ENCODE results near the gene PTGER4. TPM values are rescaled to one million over a fixed set of nuclear protein-coding genes. Genes with fewer than 3 reads are reported as not detected.

PTGER4 gene
- total RNA-seq, 1 donor from 2014 or later, result 8.0 TPM

- H3K27me3 Mint-ChIP-seq, result peaks cover 14% of the 10 kb centered on the region
- no peak for DNase-seq (ENCODE audit: extremely low spot score, unreplicated experiment)
- no peak overlapping the region for H3K27ac Mint-ChIP-seq
- TF ChIP-seq, protein P1, sequence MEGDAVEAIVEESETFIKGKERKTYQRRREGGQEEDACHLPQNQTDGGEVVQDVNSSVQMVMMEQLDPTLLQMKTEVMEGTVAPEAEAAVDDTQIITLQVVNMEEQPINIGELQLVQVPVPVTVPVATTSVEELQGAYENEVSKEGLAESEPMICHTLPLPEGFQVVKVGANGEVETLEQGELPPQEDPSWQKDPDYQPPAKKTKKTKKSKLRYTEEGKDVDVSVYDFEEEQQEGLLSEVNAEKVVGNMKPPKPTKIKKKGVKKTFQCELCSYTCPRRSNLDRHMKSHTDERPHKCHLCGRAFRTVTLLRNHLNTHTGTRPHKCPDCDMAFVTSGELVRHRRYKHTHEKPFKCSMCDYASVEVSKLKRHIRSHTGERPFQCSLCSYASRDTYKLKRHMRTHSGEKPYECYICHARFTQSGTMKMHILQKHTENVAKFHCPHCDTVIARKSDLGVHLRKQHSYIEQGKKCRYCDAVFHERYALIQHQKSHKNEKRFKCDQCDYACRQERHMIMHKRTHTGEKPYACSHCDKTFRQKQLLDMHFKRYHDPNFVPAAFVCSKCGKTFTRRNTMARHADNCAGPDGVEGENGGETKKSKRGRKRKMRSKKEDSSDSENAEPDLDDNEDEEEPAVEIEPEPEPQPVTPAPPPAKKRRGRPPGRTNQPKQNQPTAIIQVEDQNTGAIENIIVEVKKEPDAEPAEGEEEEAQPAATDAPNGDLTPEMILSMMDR (conservative IDR thresholded peaks at IDR 0.05), result no peak
- H3K36me3 Mint-ChIP-seq, result no peaks in the 10 kb centered on the region
- no peaks in the 10 kb centered on the region for H3K4me1 Mint-ChIP-seq (ENCODE audit: unreplicated experiment)
- H3K4me3 Mint-ChIP-seq, result no peak overlapping the region
- no peaks in the 10 kb centered on the region for H3K9me3 Mint-ChIP-seq
Observed at GRCh38 chr5:40665635-40666298, 13.9 kb upstream of the PTGER4 start.

GRCh38 chr5:40666657-40667056, 13.1 kb upstream of the PTGER4 start:
- peaks cover 19% of the 10 kb centered on the region for H3K27me3 Mint-ChIP-seq
- H3K9me3 Mint-ChIP-seq, result no peaks in the 10 kb centered on the region
- TF ChIP-seq, protein P1 (conservative IDR thresholded peaks at IDR 0.05), result no peak
- H3K4me1 Mint-ChIP-seq (ENCODE audit: unreplicated experiment), result no peaks in the 10 kb centered on the region
- H3K27ac Mint-ChIP-seq, result no peak overlapping the region
- no peak overlapping the region for H3K4me3 Mint-ChIP-seq
- H3K36me3 Mint-ChIP-seq, result no peaks in the 10 kb centered on the region
- DNase-seq (ENCODE audit: extremely low spot score, unreplicated experiment), result no peak

- DNase-seq (ENCODE audit: extremely low spot score, unreplicated experiment), result no peak
- Mint-ChIP-seq H3K4me1 (ENCODE audit: unreplicated experiment) (no peaks in the 10 kb centered on the region), H3K4me3 (no peak overlapping the region), H3K27me3 (peaks cover 19% of the 10 kb centered on the region), H3K36me3 (no peaks in the 10 kb centered on the region), H3K9me3 (no peaks in the 10 kb centered on the region), H3K27ac (no peak overlapping the region)
- TF ChIP-seq, protein P1 (conservative IDR thresholded peaks at IDR 0.05), result no peak
Observed at GRCh38 chr5:40667161-40667663, 12.5 kb upstream of the PTGER4 start.

DNA sequence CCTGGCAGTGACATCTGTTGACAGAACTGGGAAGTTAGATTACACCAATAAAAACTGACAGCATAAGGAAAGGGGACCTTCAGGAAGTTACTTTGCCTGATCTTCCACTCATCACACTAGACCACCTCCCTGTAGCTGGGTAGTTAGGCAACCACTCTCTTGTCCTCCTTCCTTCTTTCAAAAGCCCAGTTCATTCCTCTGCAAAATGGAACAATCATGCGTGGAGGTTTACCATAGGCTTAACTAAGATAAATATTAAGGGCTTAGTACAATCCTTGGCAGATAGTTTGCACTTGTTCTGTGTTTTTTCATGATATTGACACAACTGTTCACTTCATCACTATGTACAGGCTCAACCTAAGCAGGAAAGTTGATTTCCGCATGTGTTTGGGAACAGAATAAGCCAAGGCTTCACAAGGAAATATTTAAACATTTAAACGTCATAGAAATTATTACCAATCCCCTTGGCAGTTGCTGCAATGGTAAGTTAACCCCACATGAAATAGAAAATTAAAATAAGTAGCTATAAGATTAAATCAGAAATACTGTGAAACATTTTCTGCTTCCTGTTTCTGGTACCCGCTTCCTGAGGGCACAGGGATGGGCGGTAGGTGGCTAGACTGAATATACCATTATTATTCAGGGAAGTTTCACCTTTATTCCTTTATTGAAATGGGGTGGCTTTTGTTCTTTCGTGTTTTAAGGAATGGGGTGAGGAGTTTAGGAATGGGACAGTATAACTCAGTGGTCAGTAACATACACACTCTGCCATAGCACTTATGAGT, 9.9 kb upstream of the PTGER4 start:
- Mint-ChIP-seq H3K4me3 (no peak overlapping the region), H3K9me3 (peaks cover 5% of the 10 kb centered on the region), H3K27me3 (peaks cover 23% of the 10 kb centered on the region), H3K4me1 (ENCODE audit: unreplicated experiment) (no peaks in the 10 kb centered on the region), H3K27ac (no peak overlapping the region), H3K36me3 (no peaks in the 10 kb centered on the region)
- TF ChIP-seq, protein P1 (conservative IDR thresholded peaks at IDR 0.05), result no peak
- DNase-seq (ENCODE audit: extremely low spot score, unreplicated experiment), result no peak

GRCh38 chr5:40672425-40672824, 7.3 kb upstream of the PTGER4 start:
- DNase-seq (ENCODE audit: extremely low spot score, unreplicated experiment), result no peak
- Mint-ChIP-seq H3K27ac (no peak overlapping the region), H3K9me3 (peaks cover 5% of the 10 kb centered on the region), H3K4me3 (no peak overlapping the region), H3K4me1 (ENCODE audit: unreplicated experiment) (peaks cover 9% of the 10 kb centered on the region), H3K36me3 (no peaks in the 10 kb centered on the region), H3K27me3 (peaks cover 24% of the 10 kb centered on the region)
- TF ChIP-seq, protein P1 (conservative IDR thresholded peaks at IDR 0.05), result no peak

Data from type B pancreatic cell (in vitro differentiated cells).